HCT116 (cell line): ENCODE measurements around the gene SPATA20. TPM values are rescaled to one million over a fixed set of nuclear protein-coding genes. Genes with fewer than 3 reads are reported as not detected.

Experiments
- ATAC-seq: fragments of 200-7000 bp; cut with Tn5 transposase; 2 replicates; pipeline ENCODE4 v1.9.1; 2020; ENCODE audit warnings: mild to moderate bottlenecking, moderate library complexity
- BruUV-seq: library from RNA; stranded (reverse); fragments of 400-500 nt; replicated peaks from 2 replicates; lab custom pipeline; 2021; lab: Mats Ljungman, UMichigan
- CTCF ChIA-PET: fragments of 300-600 bp; sonication (Branson Sonifier 250); formaldehyde crosslinking; loops from one replicate; lab custom pipeline; 2021; ENCODE audit warnings: antibody characterized with exemption; lab: Charles Lee
- POLR2A ChIA-PET: fragments of 300-600, 350-600 bp; sonication (Branson Sonifier 250); formaldehyde crosslinking; loops from one replicate; lab custom pipeline; 2021; ENCODE audit warnings: antibody characterized with exemption; lab: Charles Lee
- RAD21 ChIA-PET, 2 experiments: fragments of 300-600 bp; sonication (Branson Sonifier 250); formaldehyde crosslinking; loops; one replicate each; lab custom pipeline; 2023; ENCODE audit warnings: low total read pairs in 2 of 2; ENCODE audit not compliant: uncharacterized antibody in 2 of 2, unreplicated experiment in 2 of 2, low non-redundant PET in 1 of 2; lab: Charles Lee
- DNase-seq: peaks from one replicate; pipeline ENCODE4 v3.0.0-alpha.2; 2010; ENCODE audit warnings: low read depth, low spot score
- H2AFZ ChIP-seq: fragments of 200-600 bp; shearing (Covaris generic), sonication (generic); 2 replicates; pipeline ENCODE4 v1.6.1; 2017; ENCODE audit warnings: low read depth, mixed run types, mixed read lengths, antibody characterized with exemption, low read length; ENCODE audit not compliant: poor library complexity, severe bottlenecking
- H3K27ac ChIP-seq: 2 replicates; pipeline ENCODE4 v1.5.1; 2012; ENCODE audit warnings: low read depth, low read length
- H3K27me3 ChIP-seq: fragments of 200-600 bp; sonication (generic); 2 replicates; pipeline ENCODE4 v1.6.1; 2016; ENCODE audit warnings: mixed run types, low read length, mixed read lengths; ENCODE audit not compliant: insufficient read depth
- H3K36me3 ChIP-seq, 2 experiments: fragments of 200-500 bp in 1 of 2; fragments of 200-600 bp in 1 of 2; sonication (Bioruptor generic) in 1 of 2; sonication (generic) in 1 of 2; 2 replicates each; pipeline versions ENCODE4 v1.5.1 to v1.6.1; 2014 to 2016; ENCODE audit warnings: low read length in 2 of 2, inconsistent platforms in 1 of 2, mixed read lengths in 1 of 2, mixed run types in 1 of 2; ENCODE audit not compliant: insufficient read depth in 2 of 2, control insufficient read depth in 1 of 2
- H3K4me1 ChIP-seq, 2 experiments: fragments of 200-600 bp in 1 of 2; sonication (generic) in 1 of 2; 2 replicates each; pipeline versions ENCODE4 v1.5.1 to v1.6.1; 2012 to 2017; ENCODE audit warnings: low read length in 2 of 2, inconsistent platforms in 1 of 2, mild to moderate bottlenecking in 1 of 2, mixed read lengths in 1 of 2, mixed run types in 1 of 2, moderate library complexity in 1 of 2; ENCODE audit not compliant: insufficient read depth in 2 of 2, control insufficient read depth in 1 of 2
- H3K4me2 ChIP-seq: fragments of 200-600 bp; sonication (generic); 2 replicates; pipeline ENCODE4 v1.6.1; 2017; ENCODE audit warnings: mixed run types, low read length, mixed read lengths
- H3K4me3 ChIP-seq, 2 experiments: fragments of 200-600 bp in 1 of 2; sonication (generic) in 1 of 2; replicated peaks in 1 of 2; 2 replicates each; pipeline ENCODE4 v1.5.1; 2011 to 2016; ENCODE audit warnings: low read length in 2 of 2, control low read depth in 1 of 2, low read depth in 1 of 2, mild to moderate bottlenecking in 1 of 2, mixed read lengths in 1 of 2, mixed run types in 1 of 2
- H3K79me2 ChIP-seq: fragments of 200-600 bp; sonication (generic); 2 replicates; pipeline ENCODE4 v1.6.1; 2017; ENCODE audit warnings: mild to moderate bottlenecking, mixed run types, low read length, moderate library complexity, mixed read lengths; ENCODE audit not compliant: insufficient read depth
- H3K9ac ChIP-seq: fragments of 200-600 bp; sonication (generic); 2 replicates; pipeline ENCODE4 v1.6.1; 2016; ENCODE audit warnings: low read length, mixed read lengths
- H3K9me2 ChIP-seq: fragments of 200-600 bp; sonication (generic), shearing (Covaris generic); 2 replicates; pipeline ENCODE4 v1.6.1; 2017; ENCODE audit warnings: mixed run types, mild to moderate bottlenecking, moderate library complexity; ENCODE audit not compliant: insufficient read depth
- H3K9me3 ChIP-seq, 2 experiments: fragments of 200-500 bp in 1 of 2; fragments of 200-600 bp in 1 of 2; sonication (Bioruptor generic) in 1 of 2; sonication (generic) in 1 of 2; 2 replicates each; pipeline ENCODE4 v1.6.1; 2014 to 2017; ENCODE audit warnings: low read length in 2 of 2, mixed read lengths in 2 of 2, inconsistent platforms in 1 of 2, low read depth in 1 of 2, mild to moderate bottlenecking in 1 of 2, mixed run types in 1 of 2, moderate library complexity in 1 of 2; ENCODE audit not compliant: control insufficient read depth in 1 of 2, insufficient read depth in 1 of 2
- H4K20me1 ChIP-seq: fragments of 200-600 bp; sonication (generic), shearing (Covaris generic); 2 replicates; pipeline ENCODE4 v1.6.1; 2017; ENCODE audit warnings: mixed run types, mild to moderate bottlenecking, moderate library complexity; ENCODE audit not compliant: insufficient read depth
- CBX3 ChIP-seq: IDR thresholded peaks from 2 replicates; pipeline ENCODE4 v1.6.1; 2012; ENCODE audit warnings: low read depth
- EGR1 ChIP-seq: IDR thresholded peaks from 2 replicates; pipeline ENCODE4 v1.6.1; 2012; ENCODE audit warnings: low read depth
- JUND ChIP-seq: IDR thresholded peaks from 2 replicates; pipeline ENCODE4 v1.6.1; 2012
- MAX ChIP-seq: IDR thresholded peaks from 2 replicates; pipeline ENCODE4 v1.6.1; 2012
- RAD21 ChIP-seq: IDR thresholded peaks from 2 replicates; pipeline ENCODE4 v1.6.1; 2012; ENCODE audit warnings: low read depth, mild to moderate bottlenecking
- TCF7L2 ChIP-seq: IDR thresholded peaks from 2 replicates; pipeline ENCODE4 v1.7.0; 2011; ENCODE audit warnings: borderline replicate concordance, inconsistent platforms; ENCODE audit not compliant: insufficient read depth, insufficient read length; ENCODE audit errors: extremely low read depth
- YY1 ChIP-seq: IDR thresholded peaks from 2 replicates; pipeline ENCODE4 v1.6.1; 2011; ENCODE audit warnings: low read length, low read depth, moderate library complexity, mild to moderate bottlenecking; ENCODE audit not compliant: insufficient replicate concordance; ENCODE audit errors: extremely low read depth
- ZFX ChIP-seq: fragments of 450-650 bp; IDR thresholded peaks from 2 replicates; pipeline ENCODE4 v1.6.1; 2017
- intact Hi-C: fragments of 100-400 bp; cut with micrococcal nuclease; formaldehyde crosslinking; loops from 2 replicates; pipeline ENCODE4 v1.10.0; 2022
- total RNA-seq: library from RNA; stranded (reverse); gene quantifications from one replicate; pipeline ENCODE4 v1.2.1, GENCODE V29; 2021; ENCODE audit not compliant: unreplicated experiment
- TF ChIP-seq, protein P1 (sequence below), 3 experiments: fragments of 200-600 bp in 1 of 3; sonication (generic) in 1 of 3; IDR thresholded peaks in 2 of 3; conservative IDR thresholded peaks in 1 of 3; 2 replicates each; pipeline ENCODE4 v1.5.1; 2012 to 2017; ENCODE audit warnings: low read depth in 2 of 3, low read length in 2 of 3, antibody characterized with exemption in 1 of 3, borderline replicate concordance in 1 of 3, control low read depth in 1 of 3, mild to moderate bottlenecking in 1 of 3, mixed read lengths in 1 of 3, mixed run types in 1 of 3, moderate library complexity in 1 of 3; ENCODE audit not compliant: insufficient read depth in 1 of 3

SPATA20 gene
- total RNA-seq, 1 experiment from 2014 or later, result 57.5 TPM

- POLR2A ChIA-PET, result interaction anchor here (0.5 kb wide), 1 partner anchor 251 kb away, joined by 3 read pairs; no protein-coding TSS in a partner anchor
- no peaks in the 10 kb centered on the region for H3K36me3 ChIP-seq
- no peak for DNase-seq
- H2AFZ ChIP-seq, result no peak overlapping the region
- H3K9ac ChIP-seq, result no peak overlapping the region
- no peaks in the 10 kb centered on the region for H3K79me2 ChIP-seq
- no peak for TF ChIP-seq MAX
- TF ChIP-seq, protein P1, sequence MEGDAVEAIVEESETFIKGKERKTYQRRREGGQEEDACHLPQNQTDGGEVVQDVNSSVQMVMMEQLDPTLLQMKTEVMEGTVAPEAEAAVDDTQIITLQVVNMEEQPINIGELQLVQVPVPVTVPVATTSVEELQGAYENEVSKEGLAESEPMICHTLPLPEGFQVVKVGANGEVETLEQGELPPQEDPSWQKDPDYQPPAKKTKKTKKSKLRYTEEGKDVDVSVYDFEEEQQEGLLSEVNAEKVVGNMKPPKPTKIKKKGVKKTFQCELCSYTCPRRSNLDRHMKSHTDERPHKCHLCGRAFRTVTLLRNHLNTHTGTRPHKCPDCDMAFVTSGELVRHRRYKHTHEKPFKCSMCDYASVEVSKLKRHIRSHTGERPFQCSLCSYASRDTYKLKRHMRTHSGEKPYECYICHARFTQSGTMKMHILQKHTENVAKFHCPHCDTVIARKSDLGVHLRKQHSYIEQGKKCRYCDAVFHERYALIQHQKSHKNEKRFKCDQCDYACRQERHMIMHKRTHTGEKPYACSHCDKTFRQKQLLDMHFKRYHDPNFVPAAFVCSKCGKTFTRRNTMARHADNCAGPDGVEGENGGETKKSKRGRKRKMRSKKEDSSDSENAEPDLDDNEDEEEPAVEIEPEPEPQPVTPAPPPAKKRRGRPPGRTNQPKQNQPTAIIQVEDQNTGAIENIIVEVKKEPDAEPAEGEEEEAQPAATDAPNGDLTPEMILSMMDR (IDR thresholded peaks at IDR 0.05 in 2 of 3, conservative IDR thresholded peaks at IDR 0.05 in 1 of 3; ENCODE audit: borderline replicate concordance in 1 of 3, insufficient read depth in 1 of 3, low read depth in 2 of 3, low read length in 2 of 3), result peak in 2 of 3 experiments; percentile 54 to 58; a peak in 4 of 6 replicates
- no peaks in the 10 kb centered on the region for H3K9me3 ChIP-seq
- H3K27me3 ChIP-seq, result no peaks in the 10 kb centered on the region
- no peak overlapping the region for H3K4me3 ChIP-seq
- ATAC-seq, result peak; percentile 93
- H3K4me2 ChIP-seq, result no peak overlapping the region
- no peak overlapping the region for H3K27ac ChIP-seq
- no peaks in the 10 kb centered on the region for H3K9me2 ChIP-seq
- intact Hi-C loops, result no loop called here
- no peaks in the 10 kb centered on the region for H3K4me1 ChIP-seq
- no TSS peak for BruUV-seq
- CTCF ChIA-PET, result no interaction called here
- RAD21 ChIA-PET, result no interaction called here
- H4K20me1 ChIP-seq, result no peaks in the 10 kb centered on the region
Measured at GRCh38 chr17:50603340-50603739, 56.4 kb downstream of the SPATA20 start.

GRCh38 chr17:50604513-50604912 lies 57.5 kb downstream of the SPATA20 start:
- no peaks in the 10 kb centered on the region for H3K79me2 ChIP-seq
- no TSS peak for BruUV-seq
- no peak for DNase-seq
- no peaks in the 10 kb centered on the region for H3K4me1 ChIP-seq
- H3K4me2 ChIP-seq, result no peak overlapping the region
- H2AFZ ChIP-seq, result no peak overlapping the region
- no peak overlapping the region for H3K4me3 ChIP-seq
- H3K9me3 ChIP-seq, result no peaks in the 10 kb centered on the region
- ChIA-PET CTCF (no interaction called here), RAD21 (no interaction called here), POLR2A (no interaction called here)
- no peak overlapping the region for H3K9ac ChIP-seq
- H3K9me2 ChIP-seq, result no peaks in the 10 kb centered on the region
- H3K36me3 ChIP-seq, result no peaks in the 10 kb centered on the region
- intact Hi-C loops, result no loop called here
- no peak for ATAC-seq
- TF ChIP-seq ZFX, result no peak
- no peak for TF ChIP-seq JUND
- no peak for TF ChIP-seq EGR1
- TF ChIP-seq RAD21, result no peak
- no peak for TF ChIP-seq CBX3
- TF ChIP-seq YY1, result no peak
- no peak for TF ChIP-seq TCF7L2
- TF ChIP-seq, all 23 proteins: peak for 0
- H3K27me3 ChIP-seq, result no peaks in the 10 kb centered on the region
- H3K27ac ChIP-seq, result no peak overlapping the region
- H4K20me1 ChIP-seq, result no peaks in the 10 kb centered on the region
